ENCODE data around the gene XRCC2.
"Not testable (repeated sequence)": the region's sequence is repeated elsewhere in the genome, so short reads cannot be mapped to it uniquely, and the experiment has no call there.

Gene XRCC2

GRCh38 chr7:152663148-152663740 is 12.7 kb downstream of the XRCC2 start:
- no peak for DNase-seq (ENCODE audit: low read depth)
- Histone ChIP-seq H3K9ac (ENCODE audit: low read length) (no peak overlapping the region), H3K4me1 (ENCODE audit: control insufficient read depth, insufficient read depth, low read length) (no peaks in the 10 kb centered on the region), H3K9me3 (ENCODE audit: control insufficient read depth, low read length) (no peaks in the 10 kb centered on the region), H3K4me3 (ENCODE audit: low read length) (no peak overlapping the region), H3K27me3 (replicated peaks; ENCODE audit: control insufficient read depth, insufficient read depth, low read length) (no peaks in the 10 kb centered on the region), H3K36me3 (ENCODE audit: control insufficient read depth, insufficient read depth, low read length, severe bottlenecking) (no peaks in the 10 kb centered on the region)

- H3K36me3 ChIP-seq (ENCODE audit: control insufficient read depth, insufficient read depth, low read length, severe bottlenecking) = no peaks in the 10 kb centered on the region
- no peaks in the 10 kb centered on the region for H3K27me3 ChIP-seq (replicated peaks; ENCODE audit: control insufficient read depth, insufficient read depth, low read length)
- DNase-seq (ENCODE audit: low read depth) = no peak
Observed at GRCh38 chr7:152661479-152661878, 14.5 kb downstream of the XRCC2 start.

GRCh38 chr7:152660021-152660420 is 15.9 kb downstream of the XRCC2 start:
- Histone ChIP-seq H3K9me3 (ENCODE audit: control insufficient read depth, low read length) (no peaks in the 10 kb centered on the region), H3K4me1 (ENCODE audit: control insufficient read depth, insufficient read depth, low read length) (no peaks in the 10 kb centered on the region), H3K9ac (ENCODE audit: low read length) (no peak overlapping the region), H3K27me3 (replicated peaks; ENCODE audit: control insufficient read depth, insufficient read depth, low read length) (no peaks in the 10 kb centered on the region), H3K4me3 (ENCODE audit: low read length) (no peak overlapping the region), H3K36me3 (ENCODE audit: control insufficient read depth, insufficient read depth, low read length, severe bottlenecking) (no peaks in the 10 kb centered on the region)
- DNase-seq (ENCODE audit: low read depth) = no peak

More at GRCh38 chr7:152661479-152661878, 14.5 kb downstream of the XRCC2 start:
- Histone ChIP-seq H3K4me3 (ENCODE audit: low read length) (no peak overlapping the region), H3K9me3 (ENCODE audit: control insufficient read depth, low read length) (no peaks in the 10 kb centered on the region), H3K9ac (ENCODE audit: low read length) (no peak overlapping the region), H3K4me1 (ENCODE audit: control insufficient read depth, insufficient read depth, low read length) (no peaks in the 10 kb centered on the region)

- Histone ChIP-seq H3K9ac (ENCODE audit: low read length) (no peak overlapping the region), H3K36me3 (ENCODE audit: control insufficient read depth, insufficient read depth, low read length, severe bottlenecking) (no peaks in the 10 kb centered on the region), H3K4me1 (ENCODE audit: control insufficient read depth, insufficient read depth, low read length) (no peaks in the 10 kb centered on the region), H3K4me3 (ENCODE audit: low read length) (no peak overlapping the region), H3K27me3 (replicated peaks; ENCODE audit: control insufficient read depth, insufficient read depth, low read length) (no peaks in the 10 kb centered on the region), H3K9me3 (ENCODE audit: control insufficient read depth, low read length) (no peaks in the 10 kb centered on the region)
- DNase-seq (ENCODE audit: low read depth) = no peak
Observed at GRCh38 chr7:152654971-152655370, 21.0 kb downstream of the XRCC2 start.

GRCh38 chr7:152649220-152649619 is 26.7 kb downstream of the XRCC2 start:
- no peak overlapping the region for H3K4me3 ChIP-seq (ENCODE audit: low read length)
- no peaks in the 10 kb centered on the region for H3K27me3 ChIP-seq (replicated peaks; ENCODE audit: control insufficient read depth, insufficient read depth, low read length)
- no peak for DNase-seq (ENCODE audit: low read depth)
- H3K9me3 ChIP-seq (ENCODE audit: control insufficient read depth, low read length) = no peaks in the 10 kb centered on the region
- H3K4me1 ChIP-seq (ENCODE audit: control insufficient read depth, insufficient read depth, low read length) = no peaks in the 10 kb centered on the region
- no peaks in the 10 kb centered on the region for H3K36me3 ChIP-seq (ENCODE audit: control insufficient read depth, insufficient read depth, low read length, severe bottlenecking)
- H3K9ac ChIP-seq (ENCODE audit: low read length) = no peak overlapping the region

GRCh38 chr7:152647009-152647408 is 28.9 kb downstream of the XRCC2 start:
- H3K4me3 ChIP-seq (ENCODE audit: low read length) = no peak overlapping the region
- H3K9me3 ChIP-seq (ENCODE audit: control insufficient read depth, low read length) = no peaks in the 10 kb centered on the region
- H3K4me1 ChIP-seq (ENCODE audit: control insufficient read depth, insufficient read depth, low read length) = no peaks in the 10 kb centered on the region
- no peak overlapping the region for H3K9ac ChIP-seq (ENCODE audit: low read length)
- H3K36me3 ChIP-seq (ENCODE audit: control insufficient read depth, insufficient read depth, low read length, severe bottlenecking) = no peaks in the 10 kb centered on the region
- H3K27me3 ChIP-seq (replicated peaks; ENCODE audit: control insufficient read depth, insufficient read depth, low read length) = no peaks in the 10 kb centered on the region
- DNase-seq (ENCODE audit: low read depth) = no peak

GRCh38 chr7:152646579-152646978 is 29.4 kb downstream of the XRCC2 start:
- not testable (repeated sequence) for DNase-seq (ENCODE audit: low read depth); H3K9me3 ChIP-seq (ENCODE audit: control insufficient read depth, low read length); H3K27me3 ChIP-seq (replicated peaks; ENCODE audit: control insufficient read depth, insufficient read depth, low read length); H3K36me3 ChIP-seq (ENCODE audit: control insufficient read depth, insufficient read depth, low read length, severe bottlenecking); H3K4me1 ChIP-seq (ENCODE audit: control insufficient read depth, insufficient read depth, low read length); H3K9ac ChIP-seq (ENCODE audit: low read length); H3K4me3 ChIP-seq (ENCODE audit: low read length)

- Histone ChIP-seq H3K4me1 (ENCODE audit: control insufficient read depth, insufficient read depth, low read length) (no peaks in the 10 kb centered on the region), H3K27me3 (replicated peaks; ENCODE audit: control insufficient read depth, insufficient read depth, low read length) (no peaks in the 10 kb centered on the region), H3K9me3 (ENCODE audit: control insufficient read depth, low read length) (no peaks in the 10 kb centered on the region), H3K36me3 (ENCODE audit: control insufficient read depth, insufficient read depth, low read length, severe bottlenecking) (no peaks in the 10 kb centered on the region), H3K4me3 (ENCODE audit: low read length) (no peak overlapping the region), H3K9ac (ENCODE audit: low read length) (no peak overlapping the region)
- DNase-seq (ENCODE audit: low read depth) = no peak
Observed at GRCh38 chr7:152643979-152644559, 31.9 kb downstream of the XRCC2 start.

- DNase-seq (ENCODE audit: low read depth) = no peak
- Histone ChIP-seq H3K4me3 (ENCODE audit: low read length) (no peak overlapping the region), H3K9ac (ENCODE audit: low read length) (no peak overlapping the region), H3K27me3 (replicated peaks; ENCODE audit: control insufficient read depth, insufficient read depth, low read length) (no peaks in the 10 kb centered on the region), H3K36me3 (ENCODE audit: control insufficient read depth, insufficient read depth, low read length, severe bottlenecking) (no peaks in the 10 kb centered on the region), H3K4me1 (ENCODE audit: control insufficient read depth, insufficient read depth, low read length) (no peaks in the 10 kb centered on the region), H3K9me3 (ENCODE audit: control insufficient read depth, low read length) (no peaks in the 10 kb centered on the region)
Observed at GRCh38 chr7:152641384-152641783, 34.6 kb downstream of the XRCC2 start.

- no peaks in the 10 kb centered on the region for H3K9me3 ChIP-seq (ENCODE audit: control insufficient read depth, low read length)
- no peak for DNase-seq (ENCODE audit: low read depth)
- H3K4me3 ChIP-seq (ENCODE audit: low read length) = no peak overlapping the region
- H3K36me3 ChIP-seq (ENCODE audit: control insufficient read depth, insufficient read depth, low read length, severe bottlenecking) = no peaks in the 10 kb centered on the region
- no peak overlapping the region for H3K9ac ChIP-seq (ENCODE audit: low read length)
- no peaks in the 10 kb centered on the region for H3K27me3 ChIP-seq (replicated peaks; ENCODE audit: control insufficient read depth, insufficient read depth, low read length)
- H3K4me1 ChIP-seq (ENCODE audit: control insufficient read depth, insufficient read depth, low read length) = no peaks in the 10 kb centered on the region
Observed at GRCh38 chr7:152640829-152641228, 35.1 kb downstream of the XRCC2 start.

- H3K9ac ChIP-seq (ENCODE audit: low read length) = no peak overlapping the region
- H3K27me3 ChIP-seq (replicated peaks; ENCODE audit: control insufficient read depth, insufficient read depth, low read length) = no peaks in the 10 kb centered on the region
- H3K9me3 ChIP-seq (ENCODE audit: control insufficient read depth, low read length) = no peaks in the 10 kb centered on the region
- DNase-seq (ENCODE audit: low read depth) = no peak
- H3K4me1 ChIP-seq (ENCODE audit: control insufficient read depth, insufficient read depth, low read length) = no peaks in the 10 kb centered on the region
- no peaks in the 10 kb centered on the region for H3K36me3 ChIP-seq (ENCODE audit: control insufficient read depth, insufficient read depth, low read length, severe bottlenecking)
- H3K4me3 ChIP-seq (ENCODE audit: low read length) = no peak overlapping the region
Observed at GRCh38 chr7:152637920-152638580, 37.9 kb downstream of the XRCC2 start.

All from adipocyte (in vitro differentiated cells).